22Rv1 (cell line): Measurements from ENCODE around the gene THAP10.

Source experiments
- ZFX ChIP-seq: fragments of 450-650 bp; IDR thresholded peaks from 2 replicates; pipeline ENCODE4 v1.6.1; 2017; ENCODE audit warnings: antibody characterized with exemption, borderline replicate concordance
- TF ChIP-seq, protein P1 (sequence below): fragments of 450-650 bp; IDR thresholded peaks from 2 replicates; pipeline ENCODE4 v1.5.1; 2017; ENCODE audit warnings: mild to moderate bottlenecking

DNA sequence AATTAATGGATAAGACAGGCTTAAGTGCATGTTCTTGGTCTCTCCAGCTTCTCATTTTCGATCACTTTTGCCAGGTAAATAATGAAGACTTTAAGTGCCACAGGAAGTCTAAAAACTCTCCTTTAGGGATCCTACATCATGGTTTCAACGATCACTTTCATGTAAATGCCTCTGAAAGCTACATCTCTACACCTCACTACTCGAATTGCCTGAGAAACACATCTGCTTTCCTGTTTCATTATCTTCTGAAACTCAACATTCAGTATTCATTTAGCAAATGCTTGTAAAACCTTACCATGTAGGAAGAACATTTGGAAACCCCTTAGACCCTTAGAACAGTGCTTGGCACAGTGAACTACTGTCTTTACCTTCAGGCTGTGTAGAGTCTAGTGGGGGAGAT lies 16.2 kb downstream of the THAP10 start:
- TF ChIP-seq, protein P1, sequence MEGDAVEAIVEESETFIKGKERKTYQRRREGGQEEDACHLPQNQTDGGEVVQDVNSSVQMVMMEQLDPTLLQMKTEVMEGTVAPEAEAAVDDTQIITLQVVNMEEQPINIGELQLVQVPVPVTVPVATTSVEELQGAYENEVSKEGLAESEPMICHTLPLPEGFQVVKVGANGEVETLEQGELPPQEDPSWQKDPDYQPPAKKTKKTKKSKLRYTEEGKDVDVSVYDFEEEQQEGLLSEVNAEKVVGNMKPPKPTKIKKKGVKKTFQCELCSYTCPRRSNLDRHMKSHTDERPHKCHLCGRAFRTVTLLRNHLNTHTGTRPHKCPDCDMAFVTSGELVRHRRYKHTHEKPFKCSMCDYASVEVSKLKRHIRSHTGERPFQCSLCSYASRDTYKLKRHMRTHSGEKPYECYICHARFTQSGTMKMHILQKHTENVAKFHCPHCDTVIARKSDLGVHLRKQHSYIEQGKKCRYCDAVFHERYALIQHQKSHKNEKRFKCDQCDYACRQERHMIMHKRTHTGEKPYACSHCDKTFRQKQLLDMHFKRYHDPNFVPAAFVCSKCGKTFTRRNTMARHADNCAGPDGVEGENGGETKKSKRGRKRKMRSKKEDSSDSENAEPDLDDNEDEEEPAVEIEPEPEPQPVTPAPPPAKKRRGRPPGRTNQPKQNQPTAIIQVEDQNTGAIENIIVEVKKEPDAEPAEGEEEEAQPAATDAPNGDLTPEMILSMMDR: no peak
- no peak for TF ChIP-seq ZFX
